GM12801 (cell line): ENCODE data around the gene SLC12A4.

Experiments used
- CTCF ChIP-seq: IDR thresholded peaks from one replicate; pipeline ENCODE4 v1.5.1; 2011; ENCODE audit warnings: control low read depth; ENCODE audit not compliant: insufficient read length; ENCODE audit errors: extremely low read depth

SLC12A4 gene

GRCh38 chr16:67919622-67920221, 48.7 kb downstream of the SLC12A4 start:
- TF ChIP-seq CTCF = no peak

- TF ChIP-seq CTCF = no peak
Observed at GRCh38 chr16:67917852-67918236, 50.6 kb downstream of the SLC12A4 start.

- TF ChIP-seq CTCF = no peak
Observed at GRCh38 chr16:67917140-67917851, 51.1 kb downstream of the SLC12A4 start.

GRCh38 chr16:67915831-67916723, 52.4 kb downstream of the SLC12A4 start:
- TF ChIP-seq CTCF = no peak

GRCh38 chr16:67914758-67915495, 53.5 kb downstream of the SLC12A4 start:
- TF ChIP-seq CTCF = no peak

GRCh38 chr16:67910158-67910557, 58.3 kb downstream of the SLC12A4 start:
- TF ChIP-seq CTCF = no peak

- no peak for TF ChIP-seq CTCF
Observed at GRCh38 chr16:67909056-67909742, 59.2 kb downstream of the SLC12A4 start.
